ENCODE measurements around the gene ADAM15. TPM values are rescaled to one million over a fixed set of nuclear protein-coding genes. Genes with fewer than 3 reads are reported as not detected.

The ADAM15 gene
- total RNA-seq, 1 donor: 60.1 TPM

DNA sequence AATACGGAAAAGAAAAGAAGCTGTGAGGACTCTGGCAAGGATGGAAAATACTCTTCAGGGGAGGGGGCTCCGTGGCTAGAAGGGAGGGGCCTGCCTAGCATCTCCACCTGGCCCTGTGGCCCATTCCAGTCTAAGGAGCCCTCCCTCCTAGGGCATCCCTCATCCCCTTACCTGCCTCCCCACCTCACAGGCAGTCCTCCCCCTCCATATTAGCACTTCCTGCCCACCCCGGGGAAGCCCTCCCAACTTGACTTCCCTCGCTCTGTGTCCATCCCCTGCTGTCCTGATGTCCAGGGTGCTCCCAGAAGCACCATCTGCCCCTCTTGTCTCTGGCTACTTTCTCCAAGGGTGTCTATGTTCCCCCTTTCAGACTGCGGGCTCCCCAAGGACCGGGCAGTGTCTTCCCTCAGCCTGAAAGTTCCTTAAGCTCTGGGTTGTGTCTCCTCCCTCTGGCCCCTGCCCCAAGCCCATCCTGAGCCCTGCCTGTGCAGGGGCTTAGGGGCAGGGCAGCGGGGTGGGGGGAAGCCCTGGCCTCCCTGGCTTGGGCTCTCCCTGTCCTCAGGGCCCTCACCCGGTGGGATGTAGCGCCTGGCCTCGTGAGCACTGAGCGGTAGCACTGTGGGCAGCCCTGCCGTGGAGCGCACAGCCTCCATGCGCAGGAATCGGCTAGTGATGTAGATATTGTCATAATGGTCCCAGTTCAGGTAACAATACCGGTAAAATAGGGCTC lies 21.4 kb upstream of the ADAM15 start:
- no peak for DNase-seq (ENCODE audit: low read depth in 2 of 3, low spot score in 2 of 3)

DNA sequence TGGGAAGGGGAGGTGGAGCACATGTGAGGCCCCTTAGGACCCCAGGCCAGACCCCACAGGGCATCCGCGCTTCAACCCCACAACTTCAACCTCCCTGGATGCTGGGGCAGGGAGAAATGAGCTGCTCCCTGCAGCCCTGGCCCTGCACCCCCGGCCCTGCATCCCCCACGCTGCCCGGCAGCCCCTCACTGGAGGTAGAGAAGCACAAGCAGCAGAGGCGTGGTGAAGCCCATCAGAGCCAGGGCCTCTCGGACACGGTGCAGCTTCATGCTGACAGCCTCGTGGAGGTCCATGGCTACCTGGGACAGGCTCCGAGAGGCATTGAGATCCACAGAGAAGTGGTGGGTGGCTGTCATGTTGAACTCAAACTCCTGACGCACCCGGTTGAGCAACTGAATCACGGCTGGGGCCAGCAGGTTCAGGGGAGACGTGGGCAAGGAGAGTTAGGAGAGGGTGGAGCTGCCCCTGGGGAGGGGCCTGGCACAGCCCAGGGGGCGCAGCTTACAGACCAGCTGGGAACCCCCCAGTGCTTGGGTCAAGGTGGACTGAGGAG lies 20.8 kb upstream of the ADAM15 start:
- DNase-seq (ENCODE audit: low read depth in 2 of 3, low spot score in 2 of 3): no peak

DNA sequence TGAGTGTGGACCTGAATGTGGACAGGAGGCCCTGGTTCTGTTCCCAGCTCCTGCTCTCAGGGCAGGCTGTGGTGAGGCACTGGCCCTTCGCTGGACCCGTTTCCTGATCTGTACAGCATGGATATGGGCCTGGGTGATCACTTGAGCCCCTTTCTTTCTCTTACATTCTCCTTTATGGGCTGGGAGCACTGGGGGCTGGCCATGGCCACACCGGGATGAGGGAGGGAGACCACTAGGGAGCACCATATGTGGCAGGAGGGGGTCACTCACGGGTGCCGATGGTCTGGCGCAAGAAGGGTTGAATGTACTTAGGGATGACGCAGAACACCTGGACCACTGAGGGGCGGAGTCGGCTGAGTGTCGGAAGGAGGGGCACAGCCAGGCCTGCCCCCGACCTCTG lies 20.2 kb upstream of the ADAM15 start:
- DNase-seq (ENCODE audit: low read depth in 2 of 3, low spot score in 2 of 3): no peak

DNA sequence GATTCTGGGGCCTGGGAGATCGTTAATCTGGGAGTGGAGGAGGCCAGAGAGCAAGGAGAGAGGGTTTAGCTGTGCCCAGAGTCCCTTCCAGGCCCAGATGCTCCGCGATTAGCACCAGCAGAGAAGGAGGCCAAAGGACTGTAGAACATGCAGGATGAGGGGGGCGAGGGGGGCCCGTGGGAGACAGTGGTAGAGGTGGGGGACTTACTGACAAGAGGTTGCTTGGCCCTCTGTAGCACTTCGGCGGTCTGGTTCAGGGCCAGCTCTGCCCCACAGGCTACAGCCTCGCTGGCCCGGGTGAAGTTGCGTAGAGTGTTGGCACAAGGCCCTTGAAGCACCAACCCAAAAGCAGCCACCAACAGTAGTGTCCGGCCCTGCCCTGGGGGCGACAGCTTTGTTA lies 18.2 kb upstream of the ADAM15 start:
- no peak for DNase-seq (ENCODE audit: low read depth in 2 of 3, low spot score in 2 of 3)

DNA sequence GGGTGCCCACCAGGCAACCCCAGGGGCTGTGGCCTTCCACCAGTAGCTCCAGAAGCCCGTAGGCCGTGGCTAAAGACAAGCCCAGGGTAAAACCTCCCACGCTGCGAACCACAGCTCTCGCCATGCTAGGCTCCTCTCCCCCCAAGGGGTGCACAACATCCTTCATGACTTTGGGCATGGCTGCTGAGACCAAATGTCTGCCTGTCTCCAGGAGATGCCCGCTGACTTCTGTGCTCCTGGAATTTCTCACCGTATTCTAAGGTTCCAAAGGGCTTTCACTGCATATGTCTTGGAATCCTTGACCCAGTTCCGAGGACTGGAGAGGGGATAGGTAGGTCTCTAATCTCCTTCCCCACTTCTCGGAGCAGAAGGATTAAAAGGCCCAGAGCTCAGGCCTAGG lies 17.6 kb upstream of the ADAM15 start, which contains the start of the genes DCST1 and DCST2:
Gene DCST1, plus strand, starts transcription at position 301 of the 400 bp plus-strand sequence. CDS start 213 bp downstream, outside the sequence.
Gene DCST2, minus strand, starts transcription at position 258 of the 400 bp plus-strand sequence. Its CDS starts 80 bp downstream, at position 178.
- DNase-seq (ENCODE audit: low read depth in 2 of 3, low spot score in 2 of 3): no peak

DNA sequence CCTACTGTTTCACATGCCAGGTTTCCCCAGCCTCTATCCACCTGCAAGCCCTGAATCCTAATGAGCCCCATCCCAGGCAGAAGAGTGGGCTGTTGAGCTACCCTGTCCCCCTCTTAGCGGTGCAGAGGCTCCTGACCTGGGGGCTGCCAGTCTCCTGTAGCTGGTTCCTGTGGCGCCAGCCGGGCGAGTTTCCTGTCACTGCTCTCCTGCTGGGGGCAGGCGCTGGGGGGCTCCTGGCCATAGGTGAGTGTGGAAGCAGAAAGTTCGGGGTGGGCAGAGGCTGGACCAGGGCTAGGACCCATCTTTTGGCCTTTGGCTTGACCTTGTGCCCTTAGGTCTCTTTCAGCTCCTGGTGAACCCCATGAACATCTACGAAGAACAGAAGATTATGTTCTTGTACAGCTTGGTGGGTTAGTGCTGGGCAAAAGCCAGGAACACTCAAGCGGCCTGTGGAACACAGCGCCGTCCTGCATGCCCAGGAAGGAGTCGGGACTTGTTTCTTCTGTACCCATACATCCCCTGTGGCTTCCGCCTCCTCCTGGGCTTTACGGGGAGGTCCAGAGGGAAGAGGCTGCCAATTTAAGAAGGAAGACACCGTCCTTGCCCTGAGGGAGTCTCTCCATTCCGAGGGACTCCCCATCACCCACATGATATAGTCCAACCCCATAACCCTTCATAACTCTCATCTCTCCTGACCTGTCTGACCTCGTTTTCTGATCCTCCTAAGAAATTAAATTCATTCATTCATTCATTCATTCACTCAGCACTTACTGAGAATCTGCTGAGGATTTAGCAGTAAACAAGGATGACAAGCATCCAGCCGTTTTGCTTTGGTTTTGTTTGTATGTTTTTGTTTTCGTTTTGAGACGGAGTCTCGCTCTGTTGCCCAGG lies 16.6 kb upstream of the ADAM15 start:
- DNase-seq (ENCODE audit: low read depth in 2 of 3, low spot score in 2 of 3): no peak

DNA sequence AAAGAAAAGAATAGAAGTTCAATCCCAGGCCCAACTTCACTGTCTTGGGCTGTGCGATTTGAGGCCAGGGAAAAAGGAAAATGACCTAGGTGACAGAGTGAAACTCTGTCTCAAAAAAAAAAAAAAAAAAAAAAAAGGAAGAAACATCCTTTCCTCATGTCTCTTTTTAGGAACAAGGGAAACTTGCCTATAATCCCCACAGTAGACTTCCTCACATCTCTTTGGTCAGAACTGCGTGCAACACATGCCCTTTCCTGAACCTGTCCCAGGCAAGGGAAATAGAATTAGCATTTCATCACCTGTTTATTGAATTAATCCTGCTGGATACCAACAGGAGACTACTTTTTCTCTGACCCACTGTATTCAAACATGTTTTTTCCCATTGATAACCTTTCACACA lies 15.2 kb upstream of the ADAM15 start:
- no peak for DNase-seq (ENCODE audit: low read depth in 2 of 3, low spot score in 2 of 3)

DNA sequence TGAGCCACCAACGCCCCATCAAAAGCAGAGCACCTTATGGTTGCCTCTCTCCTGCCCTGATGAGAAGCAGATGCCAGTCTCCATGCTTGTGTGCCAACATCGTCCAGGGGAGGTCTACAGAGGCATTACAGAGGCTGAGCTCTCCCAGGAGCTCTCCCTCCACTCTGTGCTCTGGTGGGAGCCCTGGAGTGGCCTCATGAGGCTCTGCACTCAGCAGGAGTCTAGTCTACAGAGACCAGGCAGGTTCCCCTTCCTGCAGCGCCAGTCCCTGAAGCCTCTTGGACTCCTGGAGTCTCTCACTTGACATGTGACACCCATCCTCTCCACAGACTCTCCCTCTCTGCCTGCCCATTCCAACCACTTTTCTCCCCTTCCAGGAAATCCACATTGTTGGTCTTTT lies 14.1 kb upstream of the ADAM15 start:
- no peak for DNase-seq (ENCODE audit: low read depth in 2 of 3, low spot score in 2 of 3)

DNA sequence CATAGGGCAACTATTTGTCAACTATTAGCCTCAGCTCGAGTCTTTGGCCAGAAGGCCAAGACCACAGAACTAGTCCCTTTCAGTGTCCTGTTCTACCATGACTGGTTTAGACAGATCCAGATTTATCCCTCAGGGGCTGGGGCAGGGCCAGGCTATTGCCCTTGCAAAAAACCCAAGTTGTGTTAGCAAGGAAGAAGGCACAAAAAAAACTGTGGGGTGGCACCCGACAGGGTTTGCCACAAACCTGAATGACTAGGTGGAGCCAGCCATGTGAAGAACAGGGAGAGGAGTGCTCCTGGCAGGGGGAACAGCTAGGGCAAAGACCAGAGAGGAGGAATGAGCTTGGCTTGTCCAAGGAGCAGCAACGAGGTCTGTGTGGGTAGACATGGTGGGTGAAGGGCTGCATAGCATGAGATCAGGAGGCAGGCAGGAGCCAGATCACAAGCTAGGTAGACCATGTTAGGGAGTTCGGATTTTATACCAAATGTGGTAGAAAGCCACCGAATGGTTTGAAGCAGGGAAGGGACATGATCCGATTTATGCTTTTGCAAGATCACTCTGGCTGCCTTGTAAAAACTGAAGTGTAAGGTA lies 13.2 kb upstream of the ADAM15 start:
- no peak for DNase-seq (ENCODE audit: low read depth in 2 of 3, low spot score in 2 of 3)

DNA sequence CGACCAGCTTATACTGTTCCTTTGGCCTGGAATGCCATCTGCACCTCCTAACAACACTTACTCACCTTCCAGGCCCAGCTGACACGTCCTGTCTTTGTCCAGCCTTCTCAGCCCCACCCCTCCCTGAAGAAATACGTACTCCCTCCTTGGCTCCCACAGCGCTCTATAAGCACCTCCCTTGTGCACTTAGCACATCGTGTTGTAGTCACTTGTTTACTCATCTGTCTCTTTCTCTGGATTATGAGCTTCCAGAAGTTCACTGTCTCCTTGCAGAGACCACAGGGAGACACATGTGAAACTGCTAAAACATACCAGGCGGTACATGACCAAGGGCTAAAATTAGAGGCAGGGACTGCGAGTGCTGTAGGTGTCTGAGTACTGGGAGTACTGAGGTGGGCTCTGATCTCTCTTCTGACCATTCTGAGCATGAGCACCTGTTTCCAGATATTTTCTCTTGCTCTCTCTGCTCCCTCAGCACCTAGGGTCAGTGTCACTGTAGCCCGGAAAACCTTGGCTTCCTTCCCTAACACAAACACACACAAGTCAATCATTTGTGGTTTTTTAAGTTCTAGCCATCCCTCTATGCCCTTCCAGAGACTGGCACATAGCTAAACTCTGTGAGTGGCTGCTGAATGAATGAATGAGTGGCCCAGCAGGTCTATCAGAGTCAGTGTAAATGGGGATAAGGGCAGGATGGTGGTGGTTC lies 12.4 kb upstream of the ADAM15 start:
- no peak for DNase-seq (ENCODE audit: low read depth in 2 of 3, low spot score in 2 of 3)

DNA sequence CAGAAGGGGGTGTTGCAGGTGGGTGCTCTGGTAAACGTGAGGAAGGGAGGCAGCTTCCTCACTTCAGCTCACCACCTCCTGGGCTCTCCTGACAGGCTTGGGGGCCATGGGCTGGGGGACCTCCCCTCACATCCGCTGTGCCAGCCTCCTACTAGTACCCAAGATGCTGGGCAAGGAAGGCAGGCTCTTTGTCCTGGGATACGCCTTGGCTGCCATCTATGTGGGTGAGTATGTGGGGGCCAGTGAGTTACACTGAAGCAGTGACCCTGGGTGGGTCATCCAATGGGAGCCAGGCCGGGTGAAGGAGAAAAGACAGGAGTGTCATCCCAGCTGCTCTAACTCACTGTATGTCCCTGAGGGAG lies 11.8 kb upstream of the ADAM15 start:
- no peak for DNase-seq (ENCODE audit: low read depth in 2 of 3, low spot score in 2 of 3)

DNA sequence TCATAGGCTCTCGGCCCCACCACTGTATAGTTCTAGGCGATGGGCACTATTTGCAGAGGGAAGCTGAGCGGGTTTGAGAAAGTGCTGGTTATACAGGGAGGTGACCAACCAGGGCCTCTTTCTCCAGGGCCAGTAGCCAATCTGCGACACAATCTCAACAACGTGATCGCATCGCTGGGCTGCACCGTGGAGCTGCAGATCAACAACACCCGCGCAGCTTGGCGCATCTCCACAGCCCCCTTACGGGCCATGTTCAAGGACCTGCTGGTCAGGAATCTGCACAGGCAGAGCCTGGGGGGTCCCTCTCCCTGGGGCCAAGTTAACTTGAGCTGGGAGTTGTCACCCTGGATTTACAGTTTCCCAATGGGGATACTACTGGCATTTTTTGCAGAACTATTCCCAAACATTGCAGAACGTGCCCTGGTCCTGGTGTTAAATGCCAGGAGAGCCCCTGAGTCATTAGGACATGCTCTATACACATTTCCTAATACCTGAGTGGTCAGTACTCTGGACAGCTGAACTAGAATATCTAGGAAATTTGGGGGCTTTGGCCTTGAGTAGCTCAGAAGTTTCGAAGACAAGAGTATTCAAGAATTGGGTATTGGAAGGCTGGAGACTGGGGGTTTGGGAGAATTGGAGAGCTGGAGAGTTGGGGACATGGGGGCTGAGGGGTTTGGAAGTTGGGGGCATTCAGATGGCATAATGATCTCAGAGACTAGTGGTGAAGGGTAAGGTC lies 10.6 kb upstream of the ADAM15 start:
- DNase-seq (ENCODE audit: low read depth in 2 of 3, low spot score in 2 of 3): no peak

DNA sequence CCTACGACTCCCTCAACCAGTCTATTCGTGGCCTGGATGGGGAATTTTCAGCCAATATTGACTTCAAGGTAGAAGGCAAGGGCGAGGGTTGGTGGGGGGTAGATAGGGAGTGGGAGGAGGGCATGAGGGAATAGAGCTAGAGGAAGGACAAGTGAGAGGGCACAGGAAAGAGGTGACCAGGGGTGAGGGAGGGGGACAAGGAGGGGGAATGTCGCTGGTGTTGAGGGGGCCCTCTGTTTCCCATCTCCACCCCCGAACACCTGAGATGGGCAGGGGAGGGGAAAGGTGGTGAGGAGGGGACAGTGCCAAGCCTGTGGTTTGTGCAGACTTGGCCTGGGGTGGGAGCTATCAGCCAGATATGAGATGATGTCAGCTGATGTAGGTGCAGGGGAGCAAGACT lies 8.3 kb upstream of the ADAM15 start:
- no peak for DNase-seq (ENCODE audit: low read depth in 2 of 3, low spot score in 2 of 3)

DNA sequence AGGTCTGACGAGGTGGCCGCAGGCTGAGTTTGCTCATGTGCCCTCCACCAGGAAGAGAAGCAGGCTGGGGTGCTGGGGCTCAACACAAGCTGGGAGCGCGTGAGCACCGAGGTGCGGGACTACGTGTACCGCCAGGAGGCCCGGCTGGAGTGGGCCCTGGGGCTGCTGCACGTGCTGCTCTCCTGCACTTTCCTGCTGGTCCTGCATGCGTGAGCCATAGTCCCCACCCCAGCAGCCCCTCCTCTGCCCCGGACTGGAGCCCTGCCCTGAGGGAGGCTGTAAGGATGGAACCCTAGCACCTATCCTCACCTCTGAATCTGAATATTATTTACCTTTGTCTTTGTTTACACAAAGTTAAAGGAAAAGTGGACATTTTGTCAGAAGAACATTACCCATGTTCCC lies 7.8 kb upstream of the ADAM15 start:
- no peak for DNase-seq (ENCODE audit: low read depth in 2 of 3, low spot score in 2 of 3)

DNA sequence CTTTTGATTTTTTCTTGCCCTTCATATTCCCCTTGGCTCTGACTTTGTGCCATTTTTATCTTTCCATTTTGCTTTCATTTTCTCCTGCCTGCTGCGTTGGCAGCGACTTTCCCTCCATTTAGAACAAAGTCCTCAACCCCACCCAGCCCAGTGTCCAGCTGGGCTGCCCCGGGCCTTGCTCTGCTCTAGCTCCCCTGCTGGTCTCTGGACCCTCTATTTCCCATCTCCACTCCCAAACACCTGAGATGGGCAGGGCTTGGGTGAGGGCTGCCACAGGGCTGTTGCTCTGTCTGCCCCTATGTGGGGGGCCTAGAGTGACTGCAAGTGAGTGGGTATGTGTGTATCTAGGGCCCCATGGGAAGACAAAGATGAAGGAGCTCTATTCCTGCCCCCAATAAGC lies 7.3 kb upstream of the ADAM15 start:
- DNase-seq (ENCODE audit: low read depth in 2 of 3, low spot score in 2 of 3): no peak

DNA sequence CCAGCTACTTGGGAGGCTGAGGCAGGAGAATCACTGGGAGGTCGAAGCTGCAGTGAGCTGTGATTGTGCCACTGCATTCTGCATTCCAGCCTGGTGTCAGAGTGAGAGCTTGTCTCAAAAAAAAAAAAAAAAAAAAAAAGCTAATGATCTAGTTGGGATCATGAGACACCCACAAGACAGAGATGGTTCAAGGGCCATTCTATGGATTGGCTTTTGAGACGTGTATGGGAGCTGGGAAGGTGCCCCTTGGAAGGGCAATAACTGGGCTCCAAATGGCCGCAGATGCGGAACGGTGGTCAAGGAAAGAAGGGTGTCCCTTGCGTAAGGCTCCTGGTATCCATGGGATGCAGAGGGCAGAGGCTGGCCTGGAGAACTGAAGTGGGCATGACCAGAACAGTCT lies 6.8 kb upstream of the ADAM15 start:
- DNase-seq (ENCODE audit: low read depth in 2 of 3, low spot score in 2 of 3): no peak

DNA sequence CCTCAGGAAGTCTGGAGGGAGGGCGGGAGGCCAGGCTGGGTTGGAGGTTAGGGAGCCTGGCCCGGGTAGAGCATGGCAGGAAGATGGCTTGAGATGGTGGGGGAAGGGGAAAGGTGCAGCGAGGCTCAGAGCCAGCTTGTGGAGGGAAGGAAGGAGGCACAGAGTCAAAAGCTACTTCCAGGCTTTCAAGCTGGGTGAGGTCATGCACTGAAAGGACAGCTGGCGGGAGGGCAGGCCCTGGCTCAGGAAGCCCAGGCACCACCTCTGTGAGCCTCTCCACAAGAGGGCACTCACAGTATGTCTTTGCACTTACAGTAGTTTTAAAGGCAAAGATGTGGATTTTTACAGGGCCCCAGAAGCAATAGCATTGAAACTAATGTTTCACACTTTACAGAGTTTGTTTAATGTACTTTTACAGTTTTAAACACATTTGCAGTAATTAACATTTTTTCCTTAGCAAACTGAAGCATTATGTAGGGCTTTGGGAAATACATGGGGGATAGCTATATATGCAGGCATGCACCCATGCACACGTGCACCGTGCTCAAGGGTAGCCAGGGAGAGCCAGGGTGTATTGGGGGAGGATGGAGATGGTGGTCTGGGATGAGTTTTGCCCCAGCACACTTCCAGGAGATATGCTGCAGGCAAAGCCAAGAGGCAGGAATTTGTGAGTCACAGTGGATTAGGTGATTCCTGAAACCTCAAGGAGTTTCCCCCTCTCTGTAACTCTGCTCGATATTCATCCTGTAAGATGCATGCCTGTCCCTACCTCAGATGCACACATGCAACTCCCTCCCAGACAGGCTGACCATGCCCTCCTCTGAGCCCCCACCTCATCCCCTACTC lies 6.1 kb upstream of the ADAM15 start:
- DNase-seq (ENCODE audit: low read depth in 2 of 3, low spot score in 2 of 3): peak; percentile 24 to 87 (median 82)

DNA sequence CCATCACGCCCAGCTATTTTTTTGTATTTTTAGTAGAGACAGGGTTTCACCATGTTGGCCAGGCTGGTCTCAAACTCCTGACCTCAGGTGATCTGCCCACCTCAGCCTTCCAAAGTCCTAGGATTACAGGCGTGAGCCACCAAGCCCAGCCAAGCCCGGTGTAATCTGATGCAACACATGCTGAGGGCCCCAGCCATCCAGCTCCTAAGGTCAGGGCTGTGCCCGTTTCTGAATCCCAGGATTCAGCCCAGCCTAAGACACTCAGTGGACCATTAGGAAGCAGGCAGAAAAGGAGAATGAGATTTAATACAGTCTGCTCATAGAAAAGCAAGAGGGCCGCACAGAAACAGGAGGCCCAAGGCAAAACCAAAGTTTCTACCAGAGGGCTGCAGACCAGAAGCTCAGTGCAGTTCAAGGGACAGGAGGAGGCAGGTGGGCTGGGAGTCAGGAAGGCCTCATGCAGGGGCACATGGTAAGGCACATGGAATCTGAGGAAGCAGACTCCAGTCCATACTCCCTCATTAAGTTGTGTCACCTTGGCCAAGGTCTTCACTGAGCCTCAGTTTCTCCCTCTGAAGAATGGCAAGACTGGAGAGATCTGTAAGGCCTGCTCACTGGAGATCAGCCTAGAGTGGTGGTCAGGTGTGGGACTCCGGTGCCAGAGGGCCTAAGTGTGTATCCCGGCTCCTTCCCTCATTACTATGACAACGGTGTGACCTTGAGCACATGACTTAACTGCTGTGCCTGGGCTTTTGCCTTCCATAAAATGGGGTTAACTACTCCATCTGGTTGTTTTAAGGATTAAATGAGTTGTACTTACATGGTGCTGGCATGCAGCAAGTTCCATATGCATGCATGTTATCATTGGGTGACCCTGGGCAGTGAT lies 2.4 kb upstream of the ADAM15 start:
- DNase-seq (ENCODE audit: low read depth in 2 of 3, low spot score in 2 of 3): no peak

All from hematopoietic multipotent progenitor cell (in vitro differentiated cells).